ENCODE measurements around the gene GPR42. TPM values are rescaled to one million over a fixed set of nuclear protein-coding genes. Genes with fewer than 3 reads are reported as not detected.
"Not testable (repeated sequence)": the region's sequence is repeated elsewhere in the genome, so short reads cannot be mapped to it uniquely, and the experiment has no call there.

Gene GPR42
- total RNA-seq, 6 experiments from 2014 or later, result not detected

GRCh38 chr19:35399231-35399630, 28.4 kb downstream of the GPR42 start:
- no peaks in the 10 kb centered on the region for H3K36me3 ChIP-seq
- intact Hi-C loops (cut with DNase I), result no loop called here
- no peaks in the 10 kb centered on the region for H3K4me1 ChIP-seq
- TF ChIP-seq POLR2A (IDR thresholded peaks at IDR 0.05) (no peak), CTCF (IDR thresholded peaks at IDR 0.05) (no peak)
- no peaks in the 10 kb centered on the region for H3K9me3 ChIP-seq
- H3K27ac ChIP-seq, result no peak overlapping the region
- WGBS (ENCODE audit: insufficient coverage, low coverage, low lambda C conversion rate, missing lambda C conversion rate), result 56% methylated on average over 4 of the region's 4 CpGs
- no peak for DNase-seq
- no peak for ATAC-seq
- H3K27me3 ChIP-seq, result no peaks in the 10 kb centered on the region
- no peak overlapping the region for H3K4me3 ChIP-seq

- H3K36me3 ChIP-seq, result no peaks in the 10 kb centered on the region
- 62% methylated on average over 3 of the region's 10 CpGs for WGBS (ENCODE audit: insufficient coverage, low coverage, low lambda C conversion rate, missing lambda C conversion rate)
- no peak for TF ChIP-seq CTCF (IDR thresholded peaks at IDR 0.05)
- no peak for TF ChIP-seq POLR2A (IDR thresholded peaks at IDR 0.05)
- intact Hi-C loops (cut with DNase I), result no loop called here
- no peak overlapping the region for H3K27ac ChIP-seq
- H3K27me3 ChIP-seq, result no peaks in the 10 kb centered on the region
- no peaks in the 10 kb centered on the region for H3K9me3 ChIP-seq
- ATAC-seq, result no peak
- H3K4me1 ChIP-seq, result no peaks in the 10 kb centered on the region
- no peak for DNase-seq
- no peak overlapping the region for H3K4me3 ChIP-seq
These were observed 29.3 kb downstream of the GPR42 start for GRCh38 chr19:35399948-35400772.

GRCh38 chr19:35400773-35401100, 29.9 kb downstream of the GPR42 start:
- 95% methylated on average over 6 of the region's 7 CpGs for WGBS (ENCODE audit: insufficient coverage, low coverage, low lambda C conversion rate, missing lambda C conversion rate)
- ATAC-seq (no peak), DNase-seq (no peak)
- Histone ChIP-seq H3K27me3 (no peaks in the 10 kb centered on the region), H3K4me1 (no peaks in the 10 kb centered on the region), H3K36me3 (no peaks in the 10 kb centered on the region), H3K9me3 (no peaks in the 10 kb centered on the region), H3K27ac (no peak overlapping the region), H3K4me3 (no peak overlapping the region)
- intact Hi-C loops (cut with DNase I), result no loop called here
- TF ChIP-seq POLR2A (IDR thresholded peaks at IDR 0.05) (no peak), CTCF (IDR thresholded peaks at IDR 0.05) (no peak)

GRCh38 chr19:35401416-35401815, 30.5 kb downstream of the GPR42 start:
- intact Hi-C loops (cut with DNase I); H3K27ac ChIP-seq; H3K27me3 ChIP-seq; H3K4me1 ChIP-seq; ATAC-seq; H3K4me3 ChIP-seq; H3K36me3 ChIP-seq; DNase-seq; H3K9me3 ChIP-seq: not testable (repeated sequence)
- 76% methylated on average over 9 of the region's 9 CpGs for WGBS (ENCODE audit: insufficient coverage, low coverage, low lambda C conversion rate, missing lambda C conversion rate)

GRCh38 chr19:35403116-35403760, 32.4 kb downstream of the GPR42 start:
- H3K27ac ChIP-seq, result no peak overlapping the region
- no peaks in the 10 kb centered on the region for H3K27me3 ChIP-seq
- no peaks in the 10 kb centered on the region for H3K4me1 ChIP-seq
- WGBS (ENCODE audit: insufficient coverage, low coverage, low lambda C conversion rate, missing lambda C conversion rate), result 84% methylated on average over 4 of the region's 8 CpGs
- no peaks in the 10 kb centered on the region for H3K36me3 ChIP-seq
- no peak overlapping the region for H3K4me3 ChIP-seq
- ATAC-seq (no peak), DNase-seq (no peak)
- TF ChIP-seq CTCF (IDR thresholded peaks at IDR 0.05) (no peak), POLR2A (IDR thresholded peaks at IDR 0.05) (no peak)
- no peaks in the 10 kb centered on the region for H3K9me3 ChIP-seq
- intact Hi-C loops (cut with DNase I), result no loop called here
